Stomach smooth muscle (tissue), 2 donors: ENCODE data around the gene CBX3.
A peak's percentile ranks its signal among the peaks of the same experiment; 100 is the strongest.
"Not testable (repeated sequence)": the region's sequence is repeated elsewhere in the genome, so short reads cannot be mapped to it uniquely, and the experiment has no call there.

Experiments used
- H3K27ac ChIP-seq: one replicate; pipeline ENCODE4 v1.7.0; 2013; ENCODE audit warnings: mild to moderate bottlenecking, low read length, inconsistent platforms
- H3K27me3 ChIP-seq, 2 donors: one replicate each; pipeline ENCODE4 v1.7.0; 2013; ENCODE audit warnings: low read length in 2 of 2; ENCODE audit not compliant: insufficient read depth in 2 of 2, control insufficient read depth in 1 of 2
- H3K36me3 ChIP-seq, 2 donors: one replicate each; pipeline ENCODE4 v1.7.0; 2013; ENCODE audit warnings: low read length in 2 of 2; ENCODE audit not compliant: control insufficient read depth in 2 of 2, insufficient read depth in 2 of 2
- H3K4me1 ChIP-seq: one replicate; pipeline ENCODE4 v1.7.0; 2013; ENCODE audit warnings: low read length; ENCODE audit not compliant: control insufficient read depth, insufficient read depth
- H3K4me3 ChIP-seq, 2 donors: one replicate each; pipeline ENCODE4 v1.7.0; 2013; ENCODE audit warnings: low read length in 2 of 2
- H3K9ac ChIP-seq, 2 donors: one replicate each; pipeline ENCODE4 v1.7.0; 2013; ENCODE audit warnings: low read length in 2 of 2, mild to moderate bottlenecking in 1 of 2
- H3K9me3 ChIP-seq, 2 donors: one replicate each; pipeline ENCODE4 v1.7.0; 2013; ENCODE audit warnings: low read length in 2 of 2; ENCODE audit not compliant: control insufficient read depth in 2 of 2
- donor health status: healthy.
- donor health status: Pancreatic carcinoma.

The CBX3 gene

DNA sequence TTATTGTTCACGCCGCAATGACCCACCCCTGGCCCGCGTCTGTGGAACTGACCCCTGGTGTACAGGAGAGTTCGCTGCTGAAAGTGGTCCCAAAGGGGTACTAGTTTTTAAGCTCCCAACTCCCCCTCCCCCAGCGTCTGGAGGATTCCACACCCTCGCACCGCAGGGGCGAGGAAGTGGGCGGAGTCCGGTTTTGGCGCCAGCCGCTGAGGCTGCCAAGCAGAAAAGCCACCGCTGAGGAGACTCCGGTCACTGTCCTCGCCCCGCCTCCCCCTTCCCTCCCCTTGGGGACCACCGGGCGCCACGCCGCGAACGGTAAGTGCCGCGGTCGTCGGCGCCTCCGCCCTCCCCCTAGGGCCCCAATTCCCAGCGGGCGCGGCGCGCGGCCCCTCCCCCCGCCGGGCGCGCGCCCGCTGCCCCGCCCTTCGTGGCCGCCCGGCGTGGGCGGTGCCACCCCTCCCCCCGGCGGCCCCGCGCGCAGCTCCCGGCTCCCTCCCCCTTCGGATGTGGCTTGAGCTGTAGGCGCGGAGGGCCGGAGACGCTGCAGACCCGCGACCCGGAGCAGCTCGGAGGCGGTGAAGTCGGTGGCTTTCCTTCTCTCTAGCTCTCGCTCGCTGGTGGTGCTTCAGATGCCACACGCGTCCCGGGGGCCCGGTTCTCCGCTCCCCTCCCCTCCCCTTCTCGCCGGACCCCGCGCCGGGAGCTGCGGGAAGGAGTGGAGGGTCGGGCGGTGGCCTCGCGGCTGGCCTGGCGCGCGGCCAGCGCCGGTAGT, at the start of gene CBX3:
TSS of gene CBX3 (plus strand) at position 499 of the 772 bp plus-strand sequence. CDS start 1,254 bp downstream, outside the sequence.
- H3K27ac ChIP-seq, result peak within 1 kb of the TSS; percentile 100
- H3K4me1 ChIP-seq, result peaks cover 10% of the 10 kb centered on the region
- H3K9me3 ChIP-seq, result no peaks in the 10 kb centered on the region
- no peaks in the 10 kb centered on the region for H3K27me3 ChIP-seq
- H3K4me3 ChIP-seq, result peak within 1 kb of the TSS; percentile 99 to 100
- peaks cover 5 to 13% of the 10 kb centered on the region in 2 donors for H3K36me3 ChIP-seq
- peak within 1 kb of the TSS; percentile 100 for H3K9ac ChIP-seq

DNA sequence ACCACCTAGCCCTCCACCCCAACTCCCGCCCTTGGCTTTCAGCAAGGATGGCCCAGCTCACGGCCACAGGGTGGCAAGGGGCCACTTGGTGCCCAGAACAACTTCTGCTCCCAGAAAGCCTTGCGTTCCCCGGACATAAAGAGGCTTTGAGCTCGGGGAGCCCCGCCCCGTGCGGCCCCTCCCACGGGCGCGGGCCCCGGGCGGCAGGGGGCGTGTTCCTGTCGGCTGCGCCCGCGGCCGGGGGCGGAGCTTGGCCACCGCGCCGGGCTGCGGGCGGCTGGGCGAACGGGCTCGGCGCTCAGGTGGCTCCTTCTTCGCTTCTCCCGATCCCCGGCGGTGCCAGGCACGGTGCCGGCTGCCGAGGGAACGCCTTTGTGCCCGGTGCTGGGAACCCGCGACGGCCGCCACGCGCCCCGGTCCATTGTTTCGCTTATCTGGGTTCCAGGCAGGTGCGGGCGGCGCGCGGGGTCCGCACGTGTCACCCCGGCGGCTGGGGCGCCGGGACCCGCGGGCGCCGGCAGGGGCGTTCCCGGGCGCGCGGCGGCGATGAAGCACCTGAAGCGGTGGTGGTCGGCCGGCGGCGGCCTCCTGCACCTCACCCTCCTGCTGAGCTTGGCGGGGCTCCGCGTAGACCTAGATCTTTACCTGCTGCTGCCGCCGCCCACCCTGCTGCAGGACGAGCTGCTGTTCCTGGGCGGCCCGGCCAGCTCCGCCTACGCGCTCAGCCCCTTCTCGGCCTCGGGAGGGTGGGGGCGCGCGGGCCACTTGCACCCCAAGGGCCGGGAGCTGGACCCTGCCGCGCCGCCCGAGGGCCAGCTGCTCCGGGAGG, 49.4 kb upstream of the CBX3 start, which contains the start of gene NFE2L3:
TSS of gene NFE2L3 (plus strand) at position 246 of the 829 bp plus-strand sequence. CDS start at position 547, 301 bp downstream.
- no peaks in the 10 kb centered on the region for H3K9me3 ChIP-seq
- H3K4me1 ChIP-seq, result peaks cover 9% of the 10 kb centered on the region
- H3K27me3 ChIP-seq, result peaks cover 28 to 39% of the 10 kb centered on the region in 2 donors
- H3K36me3 ChIP-seq, result no peaks in the 10 kb centered on the region
- no peak within 1 kb of the TSS for H3K27ac ChIP-seq
- peak within 1 kb of the TSS; percentile 9 to 64 for H3K4me3 ChIP-seq
- H3K9ac ChIP-seq, result no peak within 1 kb of the TSS

DNA sequence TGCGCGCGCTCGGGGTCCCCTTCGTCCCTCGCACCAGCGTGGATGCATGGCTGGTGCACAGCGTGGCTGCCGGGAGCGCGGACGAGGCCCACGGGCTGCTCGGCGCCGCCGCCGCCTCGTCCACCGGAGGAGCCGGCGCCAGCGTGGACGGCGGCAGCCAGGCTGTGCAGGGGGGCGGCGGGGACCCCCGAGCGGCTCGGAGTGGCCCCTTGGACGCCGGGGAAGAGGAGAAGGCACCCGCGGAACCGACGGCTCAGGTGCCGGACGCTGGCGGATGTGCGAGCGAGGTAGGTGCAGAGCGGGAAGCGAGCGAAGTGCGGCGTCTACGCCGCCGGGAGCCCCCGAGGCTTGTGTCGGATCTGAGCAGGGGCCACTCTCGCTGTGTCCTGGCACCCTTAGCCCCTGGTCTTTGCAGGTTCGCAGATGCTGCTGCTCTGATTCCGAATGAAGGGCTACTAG, 48.7 kb upstream of the CBX3 start:
- not testable (repeated sequence) for H3K9ac ChIP-seq, H3K9me3 ChIP-seq, H3K36me3 ChIP-seq, H3K4me1 ChIP-seq, H3K27ac ChIP-seq
- peak overlapping the region; percentile 9 to 64 for H3K4me3 ChIP-seq
- peaks cover 28 to 39% of the 10 kb centered on the region in 2 donors for H3K27me3 ChIP-seq

DNA sequence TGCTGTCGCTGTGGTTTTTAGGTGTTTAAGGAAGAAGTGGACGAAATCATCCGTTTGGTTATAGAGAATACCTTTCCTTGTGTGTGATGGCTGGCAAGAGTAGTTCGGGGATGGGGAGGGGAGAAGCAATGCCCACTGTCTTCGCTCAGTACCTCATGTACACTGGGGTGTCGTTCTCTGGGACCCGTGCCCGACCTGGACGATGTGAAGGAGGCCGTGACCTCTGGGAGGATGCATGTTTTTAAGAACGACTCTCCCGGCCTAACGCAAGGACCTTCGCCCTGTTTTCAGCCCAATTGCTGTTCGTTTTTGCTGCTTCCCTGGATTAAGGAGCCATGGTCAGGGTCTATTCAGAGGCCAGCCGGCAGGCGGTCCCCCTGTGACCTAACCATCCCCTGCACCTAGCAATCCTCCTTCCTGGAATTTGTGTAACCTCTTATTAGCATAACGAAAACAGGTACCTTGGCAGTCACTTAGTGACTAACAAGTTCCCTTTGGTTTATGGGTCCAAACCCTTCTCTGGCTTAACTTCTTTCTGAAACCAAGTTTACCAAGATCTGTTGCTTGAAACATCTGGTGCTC, 48.2 kb upstream of the CBX3 start:
- H3K4me1 ChIP-seq, result peaks cover 9% of the 10 kb centered on the region

DNA sequence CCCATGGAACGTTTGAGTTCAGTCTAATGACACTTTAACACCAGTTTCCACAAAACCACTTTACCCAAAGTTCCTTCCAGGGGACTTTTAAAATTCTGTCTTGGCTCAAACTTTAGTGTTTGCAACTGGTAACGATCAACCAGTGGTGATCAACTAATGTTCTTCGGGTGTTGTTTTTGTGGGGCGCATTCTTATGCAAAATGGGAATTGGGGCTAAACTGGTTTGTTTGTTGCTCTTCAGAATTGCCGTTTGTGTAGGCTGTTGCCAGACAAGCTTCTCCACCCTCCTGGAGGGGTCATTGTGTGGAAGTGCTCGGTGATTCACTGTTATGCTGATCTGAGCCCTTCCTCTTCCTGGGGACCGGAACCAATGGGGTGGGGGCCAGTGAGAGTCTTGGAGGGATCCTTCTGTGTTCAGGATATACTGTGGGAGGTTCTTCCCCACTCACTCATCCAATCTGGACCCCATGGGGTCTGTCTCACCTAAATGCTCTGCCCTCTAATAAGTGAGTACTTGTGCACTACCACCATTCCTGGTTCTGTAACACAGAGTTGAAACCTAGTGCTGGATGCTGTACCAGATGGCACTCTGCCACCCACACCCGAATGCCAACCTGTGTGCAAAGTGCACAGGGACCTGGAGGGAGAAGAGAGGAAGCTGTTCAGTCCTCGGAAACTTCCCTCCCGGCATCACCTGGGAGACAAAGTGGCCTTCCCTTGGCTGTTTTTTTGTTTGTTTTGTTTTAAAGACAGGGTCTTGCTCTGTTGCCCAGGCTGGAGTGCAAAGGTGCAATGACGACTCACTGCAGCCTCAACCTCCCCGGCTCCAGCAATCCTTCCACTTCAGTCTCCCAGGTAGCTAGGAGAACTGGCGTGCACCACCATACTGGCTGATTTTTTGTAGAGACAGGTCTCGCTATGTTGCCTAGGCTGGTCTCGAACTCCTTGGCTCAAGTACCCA, 47.4 kb upstream of the CBX3 start:
- no peak overlapping the region for H3K4me3 ChIP-seq
- no peak overlapping the region for H3K27ac ChIP-seq
- no peak overlapping the region for H3K9ac ChIP-seq
- H3K9me3 ChIP-seq, result no peaks in the 10 kb centered on the region
- peaks cover 9% of the 10 kb centered on the region for H3K4me1 ChIP-seq
- no peaks in the 10 kb centered on the region for H3K36me3 ChIP-seq
- peaks cover 28 to 39% of the 10 kb centered on the region in 2 donors for H3K27me3 ChIP-seq

More for the DNA sequence above, 48.2 kb upstream of the CBX3 start:
- H3K27ac ChIP-seq, result no peak overlapping the region
- H3K4me3 ChIP-seq, result peak overlapping the region; percentile 9 to 64
- no peaks in the 10 kb centered on the region for H3K36me3 ChIP-seq
- no peaks in the 10 kb centered on the region for H3K9me3 ChIP-seq
- peaks cover 28 to 39% of the 10 kb centered on the region in 2 donors for H3K27me3 ChIP-seq
- no peak overlapping the region for H3K9ac ChIP-seq

DNA sequence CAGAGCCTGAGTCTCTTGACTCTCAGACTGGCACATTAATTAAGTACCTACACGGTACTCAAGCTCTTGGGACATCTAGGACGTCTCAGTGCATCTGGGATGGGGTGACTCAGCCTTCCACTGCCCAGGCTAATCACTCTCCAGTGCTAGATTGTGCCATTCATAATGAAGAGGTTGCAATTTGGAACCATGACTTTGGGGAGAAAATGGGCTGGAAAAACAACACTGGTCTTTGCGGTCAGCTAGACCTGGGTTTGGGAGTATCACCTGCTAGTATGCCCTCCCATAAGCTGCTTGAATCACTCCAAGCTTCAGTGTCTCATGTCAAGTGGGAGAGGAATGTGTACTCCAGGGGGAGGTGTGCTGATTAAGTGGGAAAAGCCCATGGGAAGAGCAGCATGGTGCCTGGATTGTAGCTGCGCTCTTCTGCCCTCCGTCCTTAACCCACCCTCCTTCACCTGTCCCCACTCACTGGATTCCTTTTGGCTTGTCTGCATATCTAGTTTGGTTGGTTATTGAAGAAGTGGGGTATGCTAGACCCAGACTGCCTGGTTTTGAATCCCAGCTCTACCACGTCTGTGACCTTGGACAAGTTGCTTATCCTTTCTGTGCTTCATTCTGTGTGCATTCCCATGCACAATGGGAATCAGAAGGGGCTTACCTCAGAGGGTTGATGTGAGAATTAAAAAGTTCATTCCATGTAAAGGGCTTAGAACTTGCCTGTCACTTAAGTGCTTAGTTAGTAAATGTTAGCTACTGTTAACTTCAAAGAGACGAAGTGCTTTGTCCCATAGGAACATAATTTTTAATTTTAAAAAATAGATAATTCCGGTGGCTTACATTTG, 45.8 kb upstream of the CBX3 start:
- peaks cover 26 to 38% of the 10 kb centered on the region in 2 donors for H3K27me3 ChIP-seq
- peaks cover 9% of the 10 kb centered on the region for H3K4me1 ChIP-seq
- H3K36me3 ChIP-seq, result no peaks in the 10 kb centered on the region
- H3K4me3 ChIP-seq, result no peak overlapping the region
- no peaks in the 10 kb centered on the region for H3K9me3 ChIP-seq
- no peak overlapping the region for H3K27ac ChIP-seq
- no peak overlapping the region for H3K9ac ChIP-seq

DNA sequence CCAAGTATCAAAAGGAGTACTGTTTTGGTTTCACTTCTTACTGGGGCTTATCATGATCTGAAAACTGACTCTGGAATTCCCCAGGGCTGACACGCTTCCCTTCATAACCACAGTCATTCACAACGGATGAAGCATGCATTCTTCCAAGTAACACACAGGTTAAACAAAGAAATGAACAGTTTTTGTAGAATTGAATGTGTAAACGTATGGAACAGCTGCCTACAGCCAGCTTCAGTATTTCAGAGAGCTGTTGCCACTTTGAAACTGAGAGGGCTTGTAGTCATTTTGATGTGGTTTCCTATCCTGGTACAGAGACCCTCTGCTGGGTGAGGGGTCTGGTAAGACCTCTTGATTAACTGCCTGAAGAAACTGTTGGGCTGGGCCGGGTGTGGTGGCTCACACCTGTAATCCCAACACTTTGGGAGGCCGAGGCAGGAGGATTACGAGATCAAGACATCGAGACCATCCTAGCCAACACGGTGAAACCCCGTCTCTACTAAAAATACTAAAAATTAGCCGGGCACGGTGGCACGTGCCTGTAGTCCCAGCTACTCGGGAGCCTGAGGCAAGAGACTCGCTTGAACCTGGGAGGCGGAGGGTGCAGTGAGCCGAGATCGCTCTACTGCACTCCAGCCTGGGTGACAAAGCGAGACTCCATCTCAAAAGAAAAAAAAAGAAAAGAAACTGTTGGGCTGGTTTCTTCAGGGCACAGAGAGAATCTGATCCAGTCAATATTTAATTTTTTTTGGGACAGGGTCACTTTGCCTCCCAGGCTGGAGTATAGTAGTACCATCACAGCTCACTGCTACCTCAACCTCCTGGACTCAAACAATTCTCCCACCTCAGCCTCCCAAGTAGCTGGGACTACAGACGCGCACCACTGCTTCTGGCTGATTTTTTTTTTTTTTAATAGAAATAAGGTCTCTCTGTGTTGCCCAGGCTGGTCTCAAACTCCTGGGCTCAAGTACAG, 44.8 kb upstream of the CBX3 start:
- Histone ChIP-seq H3K27ac (no peak overlapping the region), H3K4me1 (peaks cover 9% of the 10 kb centered on the region), H3K36me3 (no peaks in the 10 kb centered on the region), H3K9ac (no peak overlapping the region), H3K27me3 (peaks cover 20 to 29% of the 10 kb centered on the region in 2 donors), H3K9me3 (no peaks in the 10 kb centered on the region), H3K4me3 (no peak overlapping the region)

DNA sequence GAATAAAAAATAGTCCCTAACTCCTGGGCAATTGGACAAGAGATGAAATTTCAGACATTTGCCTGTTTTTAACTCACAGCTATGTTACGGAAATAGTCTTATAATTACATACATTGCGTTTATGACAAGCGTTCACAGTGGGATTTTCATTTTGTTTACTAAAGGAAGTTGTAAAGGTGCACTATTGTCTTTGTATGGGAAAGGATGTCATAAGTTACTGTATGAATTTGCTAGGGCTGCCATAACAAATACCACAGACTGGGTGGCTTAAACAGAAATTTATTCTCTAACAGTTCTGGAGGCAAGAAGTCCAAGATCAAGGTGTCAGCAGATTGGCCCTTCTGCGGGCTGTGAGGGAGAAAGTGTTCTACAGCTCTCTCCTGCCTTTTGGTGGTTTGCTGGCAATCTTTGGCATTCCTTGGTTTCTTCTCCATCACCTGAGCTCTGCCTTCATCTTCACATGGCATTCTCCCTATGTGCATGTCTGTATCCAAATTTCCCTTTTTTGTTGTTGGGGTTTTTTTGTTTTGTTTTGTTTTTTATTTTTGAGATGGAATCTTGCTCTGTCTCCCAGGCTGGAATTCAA, 43.9 kb upstream of the CBX3 start:
- Histone ChIP-seq H3K27ac (no peak overlapping the region), H3K36me3 (no peaks in the 10 kb centered on the region), H3K9me3 (no peaks in the 10 kb centered on the region), H3K27me3 (peaks cover 20% of the 10 kb centered on the region in 2 donors), H3K4me3 (no peak overlapping the region), H3K9ac (no peak overlapping the region), H3K4me1 (peaks cover 2% of the 10 kb centered on the region)
